HEK293 (cell line): ENCODE results near the gene SEC24A.

Experiments used
- BCL11B ChIP-seq: fragments of 450-650 bp; formaldehyde crosslinking; IDR thresholded peaks from 2 replicates; pipeline ENCODE4 v1.5.1; 2016; ENCODE audit warnings: low read depth, missing biosample characterization, missing genetic modification characterization
- HIC1 ChIP-seq: fragments of 450-650 bp; formaldehyde crosslinking; IDR thresholded peaks from 2 replicates; pipeline ENCODE4 v1.5.1; 2016; ENCODE audit warnings: missing biosample characterization, missing genetic modification characterization
- HOXA7 ChIP-seq: sonication (generic); formaldehyde crosslinking; IDR thresholded peaks from 2 replicates; pipeline ENCODE4 v1.8.1; 2022; ENCODE audit warnings: missing genetic modification reagents, borderline replicate concordance
- MYNN ChIP-seq: fragments of 450-650 bp; formaldehyde crosslinking; IDR thresholded peaks from 2 replicates; pipeline ENCODE4 v1.5.1; 2016; ENCODE audit warnings: missing biosample characterization, missing genetic modification characterization, borderline replicate concordance
- PRDM10 ChIP-seq: fragments of 450-650 bp; formaldehyde crosslinking; IDR thresholded peaks from 2 replicates; pipeline ENCODE4 v1.5.1; 2016; ENCODE audit warnings: missing biosample characterization, missing genetic modification characterization
- ZBTB17 ChIP-seq: fragments of 450-650 bp; formaldehyde crosslinking; IDR thresholded peaks from 2 replicates; pipeline ENCODE4 v1.5.1; 2016; ENCODE audit warnings: missing biosample characterization, missing genetic modification characterization
- ZBTB7A ChIP-seq: fragments of 450-650 bp; formaldehyde crosslinking; IDR thresholded peaks from 2 replicates; pipeline ENCODE4 v1.5.1; 2016; ENCODE audit warnings: low read depth, missing biosample characterization, missing genetic modification characterization
- ZFP37 ChIP-seq: fragments of 450-650 bp; formaldehyde crosslinking; IDR thresholded peaks from 2 replicates; pipeline ENCODE4 v1.5.1; 2016; ENCODE audit warnings: missing biosample characterization, missing genetic modification characterization
- ZNF10 ChIP-seq: fragments of 450-650 bp; formaldehyde crosslinking; IDR thresholded peaks from 2 replicates; pipeline ENCODE4 v1.5.1; 2017; ENCODE audit warnings: missing biosample characterization, missing genetic modification characterization
- ZNF2 ChIP-seq: fragments of 450-650 bp; formaldehyde crosslinking; IDR thresholded peaks from 2 replicates; pipeline ENCODE4 v1.5.1; 2016; ENCODE audit warnings: missing biosample characterization, missing genetic modification characterization
- ZNF223 ChIP-seq: fragments of 450-650 bp; formaldehyde crosslinking; IDR thresholded peaks from 2 replicates; pipeline ENCODE4 v1.5.1; 2016; ENCODE audit warnings: missing biosample characterization, missing genetic modification characterization
- ZNF239 ChIP-seq: fragments of 450-650 bp; formaldehyde crosslinking; IDR thresholded peaks from 2 replicates; pipeline ENCODE4 v1.5.1; 2016; ENCODE audit warnings: missing biosample characterization, missing genetic modification characterization
- ZNF24 ChIP-seq: fragments of 450-650 bp; formaldehyde crosslinking; IDR thresholded peaks from 2 replicates; pipeline ENCODE4 v1.5.1; 2016; ENCODE audit warnings: missing biosample characterization, missing genetic modification characterization
- ZNF26 ChIP-seq: fragments of 450-650 bp; formaldehyde crosslinking; IDR thresholded peaks from 2 replicates; pipeline ENCODE4 v1.5.1; 2016; ENCODE audit warnings: missing biosample characterization, missing genetic modification characterization
- ZNF335 ChIP-seq: fragments of 450-650 bp; formaldehyde crosslinking; conservative IDR thresholded peaks from 2 replicates; pipeline ENCODE4 v1.5.1; 2016; ENCODE audit warnings: missing biosample characterization, missing genetic modification characterization
- ZNF501 ChIP-seq: fragments of 450-650 bp; formaldehyde crosslinking; IDR thresholded peaks from 2 replicates; pipeline ENCODE4 v1.5.1; 2016; ENCODE audit warnings: missing biosample characterization, missing genetic modification characterization
- ZNF510 ChIP-seq: fragments of 450-650 bp; formaldehyde crosslinking; IDR thresholded peaks from 2 replicates; pipeline ENCODE4 v1.5.1; 2018; ENCODE audit warnings: mild to moderate bottlenecking, missing genetic modification characterization, missing biosample characterization; ENCODE audit not compliant: insufficient replicate concordance
- ZNF555 ChIP-seq: fragments of 450-650 bp; formaldehyde crosslinking; conservative IDR thresholded peaks from 2 replicates; pipeline ENCODE4 v1.5.1; 2017; ENCODE audit warnings: missing biosample characterization, mild to moderate bottlenecking, missing genetic modification characterization, inconsistent platforms
- ZNF660 ChIP-seq: fragments of 450-650 bp; IDR thresholded peaks from 2 replicates; pipeline ENCODE4 v1.5.1; 2018; ENCODE audit warnings: missing biosample characterization, mild to moderate bottlenecking, missing genetic modification characterization
- ZNF670 ChIP-seq: fragments of 450-650 bp; formaldehyde crosslinking; IDR thresholded peaks from 2 replicates; pipeline ENCODE4 v1.5.1; 2016; ENCODE audit warnings: missing biosample characterization, missing genetic modification characterization, low read depth
- ZSCAN30 ChIP-seq: fragments of 450-650 bp; IDR thresholded peaks from 2 replicates; pipeline ENCODE4 v1.5.1; 2018; ENCODE audit warnings: missing biosample characterization, mild to moderate bottlenecking, missing genetic modification characterization, moderate library complexity
- ZXDB ChIP-seq: fragments of 450-650 bp; formaldehyde crosslinking; IDR thresholded peaks from 2 replicates; pipeline ENCODE4 v1.5.1; 2016; ENCODE audit warnings: missing biosample characterization, missing genetic modification characterization

SEC24A gene

GRCh38 chr5:134758504-134759341, 110.1 kb downstream of the SEC24A start, which contains the start of gene DDX46 (continued):
- peak; percentile 74 for TF ChIP-seq PRDM10 (tag by site-specific recombination)
- peak; percentile 92 for TF ChIP-seq ZNF24 (tag by site-specific recombination)
- no peak for TF ChIP-seq ZNF555
- TF ChIP-seq ZFP37, result peak; percentile 93
- TF ChIP-seq ZNF223, result peak; percentile 93
- no peak for TF ChIP-seq HOXA7 (CRISPR knock-in tag)
- TF ChIP-seq ZNF501 (tag by site-specific recombination), result peak; percentile 99
- TF ChIP-seq ZSCAN30 (tag by site-specific recombination), result peak; percentile 76
- TF ChIP-seq ZBTB7A, result 0 out of 2 replicates have a peak, but pooled peaks have one; percentile 66
- no peak for TF ChIP-seq ZNF239 (tag by site-specific recombination)
- TF ChIP-seq ZNF510 (tag by site-specific recombination), result no peak
- peak; percentile 90 for TF ChIP-seq ZNF335
- TF ChIP-seq ZBTB17, result peak; percentile 99
- TF ChIP-seq MYNN, result 0 out of 2 replicates have a peak, but pooled peaks have one; percentile 36
- TF ChIP-seq ZNF10 (tag by site-specific recombination), result peak; percentile 59; the same call in 1 of the 2 replicates
- no peak for TF ChIP-seq ZNF26 (tag by site-specific recombination)
- TF ChIP-seq ZNF660, result peak; percentile 95
- no peak; the same call in 1 of the 2 replicates for TF ChIP-seq HIC1 (tag by site-specific recombination)
- peak; percentile 13; the same call in 1 of the 2 replicates for TF ChIP-seq BCL11B (tag by site-specific recombination)
- TF ChIP-seq ZNF670 (tag by site-specific recombination), result no peak
- peak; percentile 93 for TF ChIP-seq ZXDB (tag by site-specific recombination)
- TF ChIP-seq ZNF2 (tag by site-specific recombination), result peak; percentile 96
